Amniotic stem cell (primary cell): ENCODE measurements around the gene SLC6A7.

Experiments used
- DNase-seq: peaks from one replicate; lab custom pipeline; 2025; lab: John Stamatoyannopoulos, UW

Gene SLC6A7

DNA sequence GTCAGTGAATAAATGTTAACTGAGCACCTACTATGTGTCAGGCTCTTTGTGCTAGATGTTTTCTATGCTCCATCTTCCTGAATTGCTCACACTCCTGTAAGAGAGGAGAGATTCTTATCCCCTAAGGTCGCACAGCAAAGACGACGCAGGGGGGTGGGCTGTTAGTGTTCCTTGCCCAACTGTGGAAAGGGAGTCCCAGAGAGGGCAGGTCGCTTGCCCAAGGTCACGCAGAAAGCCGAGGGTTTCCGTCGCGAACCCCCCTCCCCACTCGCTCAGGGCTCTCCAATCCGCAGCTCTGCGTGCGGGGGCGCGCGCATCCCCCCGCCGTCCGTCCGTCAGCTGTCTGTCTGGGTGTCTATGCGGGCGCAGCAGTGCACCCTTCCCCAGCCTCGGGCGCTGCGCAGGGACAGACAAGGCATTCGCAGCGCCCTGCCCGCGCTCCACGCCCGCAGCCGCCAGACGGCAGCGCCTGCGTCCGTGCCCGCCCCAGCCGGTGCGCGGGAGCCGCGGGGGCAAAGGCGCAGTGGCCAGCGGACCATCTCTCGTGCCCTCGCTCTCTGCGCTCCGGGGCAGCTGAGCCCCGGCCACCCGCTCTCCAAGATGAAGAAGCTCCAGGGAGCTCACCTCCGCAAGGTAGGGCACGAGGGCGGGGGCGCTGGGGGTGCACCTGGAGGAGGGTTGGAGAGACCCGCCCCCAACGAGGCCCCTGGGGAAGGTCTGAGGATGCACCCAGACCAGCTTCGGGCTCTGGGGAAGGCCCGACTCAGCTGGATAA, at the start of gene SLC6A7:
TSS of gene SLC6A7 (plus strand) at position 335 of the 775 bp plus-strand sequence. CDS start at position 601, 266 bp downstream.
- DNase-seq: no peak

DNA sequence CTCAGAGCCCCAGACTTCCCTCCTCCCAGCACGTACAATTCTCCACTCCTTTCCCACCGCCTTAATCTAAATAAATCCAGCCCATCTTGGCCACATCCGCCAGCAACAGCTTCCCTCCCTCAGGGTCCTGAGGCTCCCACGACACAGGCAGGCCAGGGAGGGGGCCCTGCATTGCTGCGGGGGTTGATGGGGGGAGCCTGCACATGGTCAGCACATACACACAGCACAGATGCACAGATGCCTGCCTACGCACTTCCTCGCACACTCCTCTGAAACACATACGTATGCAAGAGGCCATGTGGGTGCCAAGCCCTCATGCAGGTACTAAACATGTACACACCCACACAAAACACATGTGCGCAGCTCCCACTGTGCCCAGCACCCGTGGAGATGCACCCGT, 49.0 kb upstream of the SLC6A7 start:
- DNase-seq: no peak

DNA sequence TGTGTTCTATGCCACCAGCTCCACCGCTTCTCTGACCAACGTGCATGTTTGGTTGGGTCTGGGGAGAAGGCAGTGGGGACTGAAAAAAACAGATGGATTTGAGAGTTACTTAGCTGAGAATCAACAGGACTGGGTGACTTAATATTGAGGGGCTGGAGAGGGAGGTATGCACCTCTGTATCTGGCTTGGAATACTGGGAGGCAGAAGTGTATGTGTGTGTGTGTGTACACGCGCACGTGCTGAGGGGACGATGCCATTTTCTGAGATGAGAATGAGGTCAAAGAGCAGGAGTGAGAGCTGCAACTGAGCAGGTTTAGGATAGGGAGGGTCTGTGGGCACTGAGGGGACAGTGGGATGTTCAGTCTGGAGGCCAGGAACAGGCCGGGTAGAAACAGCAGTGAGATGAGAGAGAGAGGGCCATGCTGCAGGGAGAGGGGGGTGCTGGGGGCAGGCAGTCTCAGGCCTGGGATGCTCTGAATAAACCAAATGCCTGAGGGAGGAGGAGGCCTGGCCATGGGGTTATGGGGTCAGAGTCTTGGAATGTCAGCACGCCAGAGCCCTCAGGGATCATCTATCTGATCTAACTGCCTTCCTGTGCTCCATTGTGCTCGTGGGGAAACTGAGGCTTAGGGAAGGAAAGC, 48.2 kb upstream of the SLC6A7 start:
- DNase-seq: no peak

DNA sequence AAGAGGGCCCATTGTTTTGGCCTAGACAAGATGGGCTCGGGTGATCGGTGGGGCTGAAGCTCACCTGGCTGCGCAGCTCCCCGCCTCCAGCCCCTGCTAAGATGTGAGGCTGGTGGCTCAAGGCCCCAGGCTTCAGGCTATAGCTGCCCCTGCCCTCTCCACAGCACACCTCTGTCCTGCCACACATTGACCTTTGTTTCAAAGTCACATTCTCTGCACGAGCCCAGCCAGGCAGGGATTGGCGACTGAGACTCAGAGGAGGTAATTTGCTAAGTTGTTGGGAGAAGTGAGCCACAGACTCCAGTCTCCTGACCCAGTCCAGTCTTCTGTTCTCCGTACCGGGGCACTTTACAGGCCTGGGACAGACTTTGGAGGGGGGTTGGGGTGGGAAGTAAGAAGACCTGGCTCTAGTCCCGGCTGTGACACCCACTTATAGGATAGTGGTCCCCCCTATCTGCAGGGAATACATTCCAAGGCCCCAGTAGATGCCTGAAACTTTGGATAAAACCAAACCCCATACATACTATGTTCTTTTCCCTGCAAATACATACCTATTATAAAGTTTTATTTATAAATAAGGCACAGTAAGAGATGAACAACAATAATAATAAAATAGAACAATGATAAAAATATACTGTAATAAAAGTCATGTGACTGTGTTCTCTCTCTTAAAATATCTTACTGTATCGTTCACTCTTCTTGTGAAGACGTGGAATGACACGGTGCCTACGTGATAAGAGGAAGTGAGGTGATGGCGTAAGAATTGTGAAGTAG, 47.5 kb upstream of the SLC6A7 start:
- DNase-seq: no peak

DNA sequence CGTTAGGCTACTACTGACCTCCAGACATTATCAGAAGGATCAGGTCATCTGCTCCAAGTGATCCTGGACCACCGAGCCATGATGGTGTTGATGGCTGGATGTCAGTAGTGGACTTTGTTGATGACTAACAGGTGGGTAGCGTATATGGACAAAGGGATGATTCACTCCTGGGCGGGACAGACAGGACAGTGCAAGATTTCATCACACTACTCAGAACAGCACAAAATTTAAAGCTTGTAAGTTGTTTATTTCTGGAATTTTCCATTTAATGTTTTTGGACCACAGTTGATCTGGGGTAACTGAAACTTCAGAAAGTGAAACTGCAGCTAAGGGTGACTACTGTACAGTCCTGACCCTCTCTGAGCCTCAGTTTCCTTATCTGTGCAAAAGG, 46.9 kb upstream of the SLC6A7 start:
- peak; percentile 87 for DNase-seq

DNA sequence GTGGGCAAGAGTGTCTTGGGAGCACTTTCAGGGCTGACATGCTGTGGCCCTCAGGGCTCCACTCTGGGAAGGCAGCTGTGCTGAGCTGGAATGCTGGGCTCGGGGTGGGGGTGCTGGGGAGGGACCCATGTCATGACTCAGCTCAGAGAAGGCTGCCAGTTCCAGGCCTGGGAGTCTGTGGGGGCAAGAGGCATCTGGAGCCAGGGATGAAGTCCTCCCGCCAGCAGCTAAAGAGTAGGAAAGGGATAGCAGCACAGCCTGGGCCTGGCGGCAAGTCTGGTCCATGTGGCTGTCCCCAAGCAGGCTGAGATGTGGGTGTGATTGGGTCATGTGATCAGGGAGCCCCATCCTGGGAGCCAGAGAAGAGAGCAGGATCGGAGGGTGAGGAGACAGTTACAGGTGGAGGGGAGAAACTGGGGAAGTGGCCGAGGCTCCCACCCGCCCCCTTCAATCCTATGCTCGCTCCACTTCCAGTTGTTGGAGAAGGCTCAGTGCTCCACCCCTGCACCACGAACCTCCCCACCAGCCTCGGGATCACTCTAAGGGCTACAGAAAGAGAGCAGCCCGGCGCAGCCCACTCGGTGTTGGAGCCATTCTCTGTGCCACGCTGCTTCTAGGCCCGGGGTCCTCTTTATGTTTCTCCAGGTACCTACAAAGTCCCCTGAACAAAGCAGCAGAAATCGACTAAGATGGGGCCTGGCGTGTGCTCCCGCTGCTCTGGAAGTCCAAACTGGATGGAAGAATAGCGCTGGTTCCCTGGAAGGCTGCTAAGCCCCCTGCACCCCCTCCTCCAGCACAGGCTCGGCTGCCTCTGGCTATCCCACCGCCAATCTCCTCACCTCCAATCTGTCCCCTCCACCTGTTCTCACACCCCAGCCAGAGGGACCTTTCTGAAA, 46.3 kb upstream of the SLC6A7 start:
- DNase-seq: peak; percentile 87

DNA sequence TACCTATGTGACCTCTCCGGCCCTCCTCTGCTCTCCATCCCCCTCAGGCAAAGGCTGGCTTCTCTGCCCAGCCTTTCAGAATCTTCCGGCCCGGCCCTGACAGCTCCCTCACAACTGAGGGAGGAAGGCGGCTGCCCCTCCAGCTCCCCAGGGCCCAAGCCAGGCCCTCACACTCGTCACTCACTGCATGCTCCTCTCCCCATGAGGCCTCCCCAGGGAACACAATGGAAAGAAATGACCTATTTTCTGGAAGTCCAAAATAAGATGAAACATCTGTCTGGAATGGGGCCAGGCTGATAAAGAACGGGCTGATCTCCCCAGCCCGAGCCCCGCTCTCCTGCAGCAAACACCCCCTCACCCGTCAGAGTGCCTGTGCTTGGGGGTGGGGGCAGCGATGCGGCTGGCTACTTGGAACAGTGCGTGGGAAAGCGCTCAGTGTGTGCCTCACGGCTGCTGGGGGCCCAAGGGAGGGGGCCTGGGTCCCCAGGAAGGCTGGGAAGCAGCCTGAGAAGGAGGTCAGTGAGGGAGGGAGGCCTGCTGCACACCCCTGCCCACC, 45.5 kb upstream of the SLC6A7 start:
- DNase-seq: no peak

DNA sequence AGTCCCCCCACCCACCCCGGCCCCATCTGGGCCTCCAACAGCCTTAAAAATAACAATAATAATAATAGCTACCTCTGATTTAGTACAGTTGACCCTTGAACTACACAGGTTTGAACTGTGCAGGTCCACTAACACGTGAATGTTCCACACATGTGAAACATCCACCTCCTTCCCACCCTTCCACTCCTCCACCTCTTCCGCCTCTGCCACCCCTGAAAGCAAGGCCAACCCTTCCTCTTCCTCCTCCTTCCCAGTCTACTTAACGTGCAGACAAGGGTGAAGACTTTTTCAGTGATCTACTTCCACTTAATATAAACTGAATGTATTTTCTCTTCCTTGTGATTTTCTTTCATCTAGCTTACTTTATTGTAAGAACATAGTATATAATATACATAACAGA, 45.0 kb upstream of the SLC6A7 start:
- DNase-seq: no peak

DNA sequence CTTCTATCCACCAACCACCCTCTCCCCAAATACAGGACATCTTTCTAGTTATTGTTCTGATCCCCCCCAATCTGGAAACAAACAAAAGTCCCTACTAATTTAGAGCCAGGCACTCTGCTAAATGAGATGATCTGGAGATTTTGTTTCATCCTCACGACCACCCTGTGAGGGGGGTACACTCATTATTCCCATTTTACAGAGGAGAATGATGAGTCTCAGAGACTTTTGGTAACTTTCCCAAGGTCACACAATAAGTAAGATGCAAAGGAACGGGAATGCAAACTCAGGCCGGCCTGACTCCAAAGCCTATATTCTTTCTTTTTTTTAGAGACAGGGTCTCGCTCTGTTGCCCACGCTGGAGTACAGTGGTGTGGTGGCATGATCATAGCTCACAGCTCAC, 43.6 kb upstream of the SLC6A7 start:
- no peak for DNase-seq

DNA sequence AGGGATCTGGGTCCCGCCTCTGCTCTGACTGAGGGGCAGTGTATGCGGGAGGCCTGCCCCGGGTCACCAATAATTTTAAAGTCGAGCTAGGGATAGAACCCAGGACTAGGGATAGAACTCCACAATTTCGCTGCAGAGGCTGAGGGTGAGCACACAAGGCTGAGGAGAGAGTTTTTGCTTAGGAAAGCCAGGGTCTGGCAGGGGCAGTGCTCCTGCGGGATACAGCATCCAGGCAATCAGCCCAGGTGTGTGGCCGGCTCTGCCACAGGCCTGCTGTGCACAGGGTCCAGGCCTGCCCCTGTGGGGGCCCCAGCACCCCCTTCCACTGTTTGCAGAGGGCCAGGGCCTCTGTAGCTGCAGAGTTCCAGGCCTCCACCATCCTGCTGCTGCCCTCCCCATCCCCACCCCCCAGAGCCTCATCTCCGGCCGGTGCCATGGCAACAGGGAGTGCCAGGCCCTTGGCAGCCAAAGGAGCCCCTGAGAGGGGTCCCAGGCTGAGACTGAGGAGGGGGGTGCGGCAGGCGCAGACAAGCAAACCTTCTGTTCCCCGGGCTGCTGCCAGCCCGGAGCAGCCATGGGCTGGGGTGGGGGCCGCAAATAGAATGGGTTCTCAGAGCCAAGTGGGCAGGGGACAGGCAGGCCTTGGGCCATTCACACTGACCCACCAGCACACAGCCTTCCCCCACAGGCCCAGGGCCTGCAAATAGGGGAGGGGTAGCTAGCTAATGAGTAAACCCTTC, 42.8 kb upstream of the SLC6A7 start:
- DNase-seq: no peak

DNA sequence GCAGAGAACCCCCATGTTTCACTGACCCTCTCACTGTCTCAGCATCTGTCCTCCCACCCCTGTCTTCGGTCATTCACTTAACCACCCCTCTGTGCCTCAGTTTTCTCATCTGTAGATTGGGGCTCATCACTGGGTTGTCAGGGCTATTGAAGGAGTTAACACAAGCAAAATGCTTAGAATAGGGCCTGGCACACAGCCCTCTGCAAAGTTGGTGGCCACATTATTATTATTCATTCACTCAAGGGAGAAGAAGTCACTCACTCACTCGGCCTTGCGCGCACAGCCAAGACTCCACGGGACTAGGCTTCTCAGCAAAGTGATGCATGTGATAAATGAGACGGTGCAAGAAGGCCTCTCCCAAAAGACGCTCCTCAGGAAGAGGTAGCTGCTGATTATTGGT, 42.2 kb upstream of the SLC6A7 start:
- DNase-seq: no peak

DNA sequence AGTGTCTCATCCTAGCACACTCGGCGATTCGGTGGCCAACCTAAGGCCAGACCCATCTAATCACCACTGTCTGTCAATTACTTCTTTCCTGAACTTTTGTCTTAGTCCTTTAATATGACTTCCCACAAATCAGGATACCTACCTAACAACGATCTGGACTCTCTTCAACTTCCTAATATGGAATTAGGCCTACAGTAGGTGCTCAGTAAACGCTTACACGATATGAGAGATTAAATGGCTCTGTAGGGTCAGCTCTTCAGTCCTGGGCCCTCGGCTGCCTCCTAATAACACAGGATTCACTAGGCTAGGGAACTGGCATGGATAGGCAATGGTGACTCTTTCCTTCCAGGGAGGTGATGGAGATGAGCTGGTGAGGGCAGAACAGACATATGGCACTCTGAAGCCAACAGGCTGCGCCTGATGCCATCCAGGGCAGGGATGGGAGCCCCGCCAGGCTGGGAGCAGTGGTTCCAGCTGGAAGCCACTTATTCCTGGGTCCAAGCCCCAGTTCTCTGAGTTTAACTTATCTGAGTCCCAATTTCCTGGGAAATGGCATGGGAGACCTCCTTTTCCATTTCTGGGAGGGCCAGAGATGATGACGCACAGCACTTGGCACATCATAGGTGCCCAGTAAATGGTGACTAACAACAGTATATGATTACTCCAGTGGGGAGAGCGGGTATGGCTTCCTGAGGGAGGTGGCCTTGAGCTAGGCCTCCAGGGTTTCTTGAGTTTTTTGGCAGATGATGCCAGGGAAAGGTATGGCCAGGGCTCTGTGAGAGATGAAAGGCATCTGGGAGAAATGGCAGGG, 41.5 kb upstream of the SLC6A7 start:
- DNase-seq: no peak

DNA sequence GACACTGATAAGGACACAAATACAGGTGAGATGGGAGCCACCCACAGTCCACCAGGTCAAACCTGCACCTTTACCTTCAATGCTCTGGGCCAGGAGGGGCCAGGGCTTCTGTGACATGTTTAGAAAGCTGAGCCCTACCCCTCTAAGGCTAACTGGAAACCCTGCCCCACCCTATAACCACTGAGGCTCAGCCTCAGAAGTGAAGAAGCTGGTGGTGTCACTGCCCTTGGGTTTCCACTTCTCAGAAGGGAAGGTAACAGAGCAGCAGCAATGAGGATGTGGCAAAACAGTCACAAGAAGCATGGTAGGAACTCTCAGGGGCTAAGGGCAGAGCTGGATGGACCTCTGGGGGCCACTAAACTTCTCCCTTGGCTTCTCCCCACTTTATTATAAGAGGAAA, 40.2 kb upstream of the SLC6A7 start:
- DNase-seq: no peak

DNA sequence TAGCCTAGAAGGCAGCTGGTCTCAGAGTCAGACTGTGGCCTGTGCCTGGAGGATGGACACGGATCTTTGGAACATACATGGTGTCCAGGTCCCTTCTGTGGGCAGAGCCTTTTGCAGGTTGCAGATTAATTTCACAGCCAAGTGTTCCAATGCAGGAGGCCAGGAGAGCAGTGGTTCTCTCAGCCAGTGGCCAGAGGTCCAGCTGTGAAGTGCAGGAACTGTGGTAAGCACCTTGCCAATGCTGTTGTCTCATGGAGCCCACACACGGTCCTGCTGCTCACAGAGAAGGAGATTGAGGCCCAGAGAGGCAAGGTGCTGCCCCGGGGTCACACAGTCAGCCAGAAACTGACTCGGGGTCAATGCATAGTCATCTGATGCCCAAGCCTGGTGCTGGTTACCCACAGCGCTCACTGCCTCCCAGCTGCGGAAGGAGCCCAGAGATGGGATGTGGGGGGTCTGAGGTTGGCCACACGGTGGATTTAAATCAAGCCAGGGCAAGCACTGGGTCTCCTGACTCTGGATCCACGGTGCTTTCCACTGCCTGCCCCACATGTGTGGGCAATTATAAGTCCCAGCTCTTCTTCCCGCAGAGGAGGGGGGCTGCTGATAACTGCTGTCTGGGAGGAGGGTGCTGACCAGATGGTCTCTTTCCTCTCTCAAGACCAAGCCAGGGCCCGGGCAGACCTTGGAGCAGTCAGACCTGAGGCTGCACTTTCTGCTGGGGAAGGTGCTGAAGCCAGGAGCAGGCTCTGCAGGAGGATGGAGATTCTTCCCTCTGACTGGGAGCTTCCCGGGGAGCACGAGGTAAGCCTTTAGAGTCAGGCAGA, 37.0 kb upstream of the SLC6A7 start:
- no peak for DNase-seq

DNA sequence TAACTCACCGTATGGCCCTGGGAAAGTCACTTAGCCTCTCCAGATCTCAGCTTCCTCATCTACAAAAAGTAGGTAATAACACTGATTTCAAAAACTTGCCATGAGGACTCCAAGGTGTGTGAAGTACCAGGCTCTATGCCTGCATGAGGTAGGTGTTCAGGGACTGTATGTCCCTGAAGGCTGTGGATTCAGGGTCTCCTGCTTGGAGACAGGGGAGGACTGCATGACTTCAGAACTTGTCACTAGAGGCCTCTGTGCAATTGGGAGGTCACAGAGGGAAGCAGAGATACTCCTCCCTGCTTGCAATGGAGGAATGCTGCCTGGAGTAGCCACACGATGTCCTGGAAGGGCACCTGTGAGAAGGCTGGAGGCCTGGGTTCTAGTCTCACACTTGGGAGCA, 36.4 kb upstream of the SLC6A7 start:
- no peak for DNase-seq

DNA sequence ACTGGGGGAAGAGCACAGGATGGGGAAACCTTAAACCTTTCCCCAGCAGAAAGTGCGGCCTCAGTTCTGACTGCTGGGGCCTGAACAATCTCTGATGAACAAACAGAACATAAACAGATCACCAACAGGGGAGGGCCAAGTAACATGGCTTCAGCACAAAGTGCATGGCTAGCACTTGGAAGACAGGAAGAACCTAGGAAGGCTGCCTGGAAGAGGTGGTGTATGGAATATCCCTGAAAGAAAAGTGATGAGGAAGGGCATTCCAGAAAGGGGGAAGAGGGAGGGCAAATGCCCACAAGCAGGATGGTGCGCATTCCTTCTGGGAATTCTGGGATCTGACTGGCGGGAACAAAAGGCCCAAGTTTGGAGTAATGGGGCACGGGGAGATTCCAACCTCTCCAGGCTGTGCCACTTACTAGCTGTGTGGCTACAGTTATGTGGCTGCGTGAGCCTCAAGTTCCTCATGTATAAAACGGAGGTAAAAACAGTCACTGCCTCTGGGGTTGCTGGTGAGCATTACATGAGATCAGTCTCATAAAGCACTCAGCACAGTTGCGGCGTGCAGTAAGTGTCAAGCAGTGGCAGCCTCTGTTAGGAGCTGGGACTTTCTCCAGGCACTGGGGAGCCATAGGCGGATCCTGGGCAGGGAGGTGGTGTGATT, 35.8 kb upstream of the SLC6A7 start:
- peak; percentile 55 for DNase-seq

DNA sequence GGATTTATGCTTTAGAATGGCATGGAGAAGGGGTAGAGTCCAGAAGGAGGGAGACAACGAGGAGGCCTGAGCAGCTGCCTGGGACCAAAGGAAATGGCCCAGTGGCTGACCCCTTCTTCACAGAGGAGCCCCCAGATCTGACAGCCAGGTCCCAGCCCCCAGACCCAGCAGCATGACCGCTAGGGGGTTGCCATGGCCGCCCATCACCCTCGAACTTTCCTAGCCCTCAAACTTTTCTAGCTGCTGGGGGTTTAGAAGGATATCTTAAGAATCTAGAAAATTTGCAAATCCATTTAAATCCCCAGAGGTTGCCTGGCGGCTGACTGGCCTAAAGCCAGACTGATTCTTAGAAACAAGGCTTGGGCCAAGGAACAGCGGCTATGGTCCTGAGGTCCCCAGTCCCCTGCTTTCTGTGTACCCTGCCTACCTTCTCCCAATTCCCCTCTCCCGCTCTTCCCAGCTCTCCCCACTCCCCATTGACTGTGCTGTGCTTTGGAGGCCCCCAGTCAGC, 35.2 kb upstream of the SLC6A7 start:
- no peak for DNase-seq

DNA sequence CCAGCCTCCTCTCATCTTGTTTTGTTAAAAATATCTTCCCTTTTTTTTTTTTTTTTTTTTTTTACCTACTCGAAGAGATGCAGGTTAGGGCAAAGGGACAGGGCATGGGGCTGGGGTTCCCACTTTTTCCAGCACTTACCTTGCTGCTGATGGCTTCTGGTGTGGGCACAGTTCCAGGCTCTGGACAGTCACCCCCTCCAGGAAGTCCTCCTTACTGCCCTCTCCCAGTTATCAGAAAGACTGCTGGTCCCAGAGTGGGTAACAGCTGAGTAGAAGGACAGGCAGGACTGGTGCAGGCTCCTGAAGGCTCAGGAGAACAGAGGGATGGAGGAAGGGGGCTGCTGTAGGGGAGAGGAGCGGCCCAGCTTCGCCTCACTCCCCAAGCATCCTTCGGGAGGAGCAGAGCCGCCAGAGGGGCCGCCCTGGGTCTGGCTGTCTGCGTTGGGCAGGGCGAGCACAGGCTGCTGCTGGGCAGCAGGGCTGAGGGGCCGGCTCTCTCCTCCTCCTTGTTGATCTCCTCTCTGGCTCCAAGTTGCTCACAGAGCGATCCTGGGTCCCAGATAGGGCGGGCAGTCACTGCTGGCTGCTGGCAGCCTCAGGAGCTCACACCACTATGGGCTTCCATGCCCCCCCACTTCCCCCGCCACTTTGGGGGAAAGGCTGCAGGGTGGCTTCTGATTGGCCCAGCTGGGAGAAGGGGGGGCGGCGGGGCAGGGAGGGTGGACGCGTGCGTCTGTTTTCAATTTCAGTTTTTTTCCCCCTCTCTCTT, 34.4 kb upstream of the SLC6A7 start, which contains the start of gene PDGFRB:
TSS of gene PDGFRB (minus strand) at position 588 of the 769 bp plus-strand sequence. CDS start 18,798 bp downstream, outside the sequence.
- peak; percentile 61 for DNase-seq
